NCI-H2081 treated with DMSO at 0.1 percent for 48 hours (cell line): ENCODE data around the gene FRMD4A.
A peak's percentile ranks its signal among the peaks of the same experiment; 100 is the strongest.
"Not testable (repeated sequence)": the region's sequence is repeated elsewhere in the genome, so short reads cannot be mapped to it uniquely, and the experiment has no call there.

Source experiments
- DNase-seq: peaks from one replicate; lab custom pipeline; 2025; lab: John Stamatoyannopoulos, UW

Gene FRMD4A

GRCh38 chr10:13844651-13845050 is 486.1 kb downstream of the FRMD4A start:
- no peak for DNase-seq

GRCh38 chr10:13842117-13842516 is 488.6 kb downstream of the FRMD4A start:
- no peak for DNase-seq

GRCh38 chr10:13840036-13840435 is 490.7 kb downstream of the FRMD4A start:
- no peak for DNase-seq

- no peak for DNase-seq
Observed at GRCh38 chr10:13839430-13839990, 491.2 kb downstream of the FRMD4A start.

GRCh38 chr10:13839030-13839429 is 491.7 kb downstream of the FRMD4A start:
- DNase-seq = no peak

GRCh38 chr10:13837966-13838365 is 492.8 kb downstream of the FRMD4A start:
- DNase-seq = no peak

- no peak for DNase-seq
Observed at GRCh38 chr10:13834581-13835286, 496.0 kb downstream of the FRMD4A start.

- DNase-seq = no peak
Observed at GRCh38 chr10:13831711-13832141, 499.0 kb downstream of the FRMD4A start.

GRCh38 chr10:13830385-13830784 is 500.3 kb downstream of the FRMD4A start:
- no peak for DNase-seq

GRCh38 chr10:13829790-13830189 is 500.9 kb downstream of the FRMD4A start:
- no peak for DNase-seq

GRCh38 chr10:13828284-13828683 is 502.4 kb downstream of the FRMD4A start:
- DNase-seq = not testable (repeated sequence)

- DNase-seq = no peak
Observed at GRCh38 chr10:13827076-13827797, 503.5 kb downstream of the FRMD4A start.

- no peak for DNase-seq
Observed at GRCh38 chr10:13823709-13824405, 506.9 kb downstream of the FRMD4A start.

GRCh38 chr10:13823096-13823708 is 507.5 kb downstream of the FRMD4A start:
- DNase-seq = no peak

- DNase-seq = no peak
Observed at GRCh38 chr10:13822490-13822889, 508.2 kb downstream of the FRMD4A start.

GRCh38 chr10:13820964-13821337 is 509.8 kb downstream of the FRMD4A start:
- DNase-seq = no peak

- no peak for DNase-seq
Observed at GRCh38 chr10:13820119-13820963, 510.4 kb downstream of the FRMD4A start.

GRCh38 chr10:13816195-13816925 is 514.4 kb downstream of the FRMD4A start:
- peak; percentile 58 for DNase-seq

GRCh38 chr10:13815756-13816155 is 515.0 kb downstream of the FRMD4A start:
- no peak for DNase-seq

GRCh38 chr10:13813550-13813949 is 517.2 kb downstream of the FRMD4A start:
- no peak for DNase-seq

GRCh38 chr10:13812804-13813203 is 517.9 kb downstream of the FRMD4A start:
- DNase-seq = no peak
